Activated CD8-positive, alpha-beta memory T cell treated with anti-CD3 and anti-CD28 coated beads, Interleukin-2, amount 50 U/mL, for 48 hours (primary cell): ENCODE measurements around the gene INTS11.
A peak's percentile ranks its signal among the peaks of the same experiment; 100 is the strongest.

Experiments used
- DNase-seq: peaks from one replicate; pipeline ENCODE4 v3.0.0-alpha.2; 2020

The INTS11 gene

GRCh38 chr1:1357871-1358432 lies 33.5 kb upstream of the INTS11 start:
- no peak for DNase-seq

GRCh38 chr1:1356796-1357401 lies 32.4 kb upstream of the INTS11 start:
- no peak for DNase-seq

- no peak for DNase-seq
Measured at GRCh38 chr1:1356166-1356795, 31.8 kb upstream of the INTS11 start.

GRCh38 chr1:1355416-1355815 lies 31.0 kb upstream of the INTS11 start:
- no peak for DNase-seq

- DNase-seq, result no peak
Measured at GRCh38 chr1:1354271-1355247, 30.1 kb upstream of the INTS11 start.

GRCh38 chr1:1353389-1354151 lies 29.1 kb upstream of the INTS11 start:
- DNase-seq, result no peak

- DNase-seq, result no peak
Measured at GRCh38 chr1:1352786-1353388, 28.4 kb upstream of the INTS11 start.

- no peak for DNase-seq
Measured at GRCh38 chr1:1351511-1352427, 27.3 kb upstream of the INTS11 start.

- peak; percentile 90 for DNase-seq
Measured at GRCh38 chr1:1349256-1350012, 25.0 kb upstream of the INTS11 start, which contains the start of gene DVL1. Gene DVL1, minus strand, starts transcription at chr1:1349418. Its CDS starts 353 bp downstream, at chr1:1349065.

- DNase-seq, result no peak
Measured at GRCh38 chr1:1348420-1349255, 24.2 kb upstream of the INTS11 start.

- DNase-seq, result no peak
Measured at GRCh38 chr1:1347663-1348419, 23.4 kb upstream of the INTS11 start.

- DNase-seq, result no peak
Measured at GRCh38 chr1:1347026-1347595, 22.7 kb upstream of the INTS11 start.

- no peak for DNase-seq
Measured at GRCh38 chr1:1346501-1346890, 22.0 kb upstream of the INTS11 start.

GRCh38 chr1:1345860-1346500 lies 21.5 kb upstream of the INTS11 start:
- no peak for DNase-seq

- no peak for DNase-seq
Measured at GRCh38 chr1:1345384-1345783, 20.9 kb upstream of the INTS11 start.

GRCh38 chr1:1344655-1345361 lies 20.3 kb upstream of the INTS11 start:
- DNase-seq, result no peak
